GM18498 (cell line): ENCODE data around the gene FLNB.
A peak's percentile ranks its signal among the peaks of the same experiment; 100 is the strongest.
"Not testable (repeated sequence)": the region's sequence is repeated elsewhere in the genome, so short reads cannot be mapped to it uniquely, and the experiment has no call there.

Experiments
- ATAC-seq: cut with Tn5 transposase; IDR thresholded peaks from one replicate; pipeline ENCODE4 v1.9.1; 2021; ENCODE audit warnings: mild to moderate bottlenecking, moderate library complexity; ENCODE audit not compliant: unreplicated experiment

The FLNB gene

GRCh38 chr3:58198362-58198761 lies 190.1 kb downstream of the FLNB start:
- ATAC-seq = no peak

- no peak for ATAC-seq
These were observed 190.6 kb downstream of the FLNB start for GRCh38 chr3:58198804-58199203.

- no peak for ATAC-seq
These were observed 192.0 kb downstream of the FLNB start for GRCh38 chr3:58200121-58200709.

GRCh38 chr3:58200846-58201355 lies 192.7 kb downstream of the FLNB start:
- ATAC-seq = no peak

- not testable (repeated sequence) for ATAC-seq
These were observed 193.2 kb downstream of the FLNB start for GRCh38 chr3:58201451-58201850.

- peak; percentile 73 for ATAC-seq
These were observed 194.7 kb downstream of the FLNB start for GRCh38 chr3:58202917-58203360.

GRCh38 chr3:58203541-58203940 lies 195.3 kb downstream of the FLNB start:
- no peak for ATAC-seq

GRCh38 chr3:58204720-58205119 lies 196.5 kb downstream of the FLNB start:
- ATAC-seq = no peak

GRCh38 chr3:58205981-58206380 lies 197.8 kb downstream of the FLNB start:
- no peak for ATAC-seq

- no peak for ATAC-seq
These were observed 198.3 kb downstream of the FLNB start for GRCh38 chr3:58206406-58207011.

GRCh38 chr3:58207954-58208353 lies 199.7 kb downstream of the FLNB start:
- no peak for ATAC-seq

GRCh38 chr3:58209933-58210332 lies 201.7 kb downstream of the FLNB start:
- no peak for ATAC-seq

- ATAC-seq = no peak
These were observed 202.7 kb downstream of the FLNB start, which contains the start of gene DNASE1L3 for GRCh38 chr3:58210761-58211460. TSS of gene DNASE1L3 (minus strand) at chr3:58210972. CDS start at chr3:58210906, 66 bp downstream.

- peak; percentile 76 for ATAC-seq
These were observed 206.5 kb downstream of the FLNB start for GRCh38 chr3:58214484-58215316.

GRCh38 chr3:58215317-58216025 lies 207.2 kb downstream of the FLNB start:
- ATAC-seq = peak; percentile 7

GRCh38 chr3:58216496-58217195 lies 208.4 kb downstream of the FLNB start:
- no peak for ATAC-seq

- ATAC-seq = peak; percentile 50
These were observed 209.1 kb downstream of the FLNB start for GRCh38 chr3:58217209-58217811.

GRCh38 chr3:58218904-58219303 lies 210.7 kb downstream of the FLNB start:
- ATAC-seq = no peak
